Measurements from ENCODE around the gene ANKS1B. TPM values are rescaled to one million over a fixed set of nuclear protein-coding genes. Genes with fewer than 3 reads are reported as not detected.

ANKS1B gene
- total RNA-seq, 1 donor from 2014 or later: 11.3 TPM

GRCh38 chr12:99002731-99003130 is 982.0 kb downstream of the ANKS1B start:
- H3K27me3 Mint-ChIP-seq (ENCODE audit: unreplicated experiment): no peaks in the 10 kb centered on the region
- no peak overlapping the region for H3K4me3 Mint-ChIP-seq (ENCODE audit: unreplicated experiment)
- H3K36me3 Mint-ChIP-seq (ENCODE audit: unreplicated experiment): no peaks in the 10 kb centered on the region
- no peaks in the 10 kb centered on the region for H3K9me3 Mint-ChIP-seq (ENCODE audit: unreplicated experiment)
- no peak for DNase-seq
- TF ChIP-seq CTCF (IDR thresholded peaks at IDR 0.05; ENCODE audit: partially characterized antibody, unreplicated experiment): no peak
- H3K4me1 Mint-ChIP-seq (ENCODE audit: low read depth, unreplicated experiment): peaks cover 11% of the 10 kb centered on the region
- peak overlapping the region; percentile 23 for H3K27ac Mint-ChIP-seq (ENCODE audit: unreplicated experiment)

GRCh38 chr12:99002156-99002555 is 982.6 kb downstream of the ANKS1B start:
- no peak for TF ChIP-seq CTCF (IDR thresholded peaks at IDR 0.05; ENCODE audit: partially characterized antibody, unreplicated experiment)
- Mint-ChIP-seq H3K4me3 (ENCODE audit: unreplicated experiment) (no peak overlapping the region), H3K9me3 (ENCODE audit: unreplicated experiment) (no peaks in the 10 kb centered on the region), H3K27ac (ENCODE audit: unreplicated experiment) (no peak overlapping the region), H3K27me3 (ENCODE audit: unreplicated experiment) (no peaks in the 10 kb centered on the region), H3K4me1 (ENCODE audit: low read depth, unreplicated experiment) (peaks cover 11% of the 10 kb centered on the region), H3K36me3 (ENCODE audit: unreplicated experiment) (no peaks in the 10 kb centered on the region)
- DNase-seq: no peak

- no peaks in the 10 kb centered on the region for H3K36me3 Mint-ChIP-seq (ENCODE audit: unreplicated experiment)
Observed at GRCh38 chr12:98999559-98999958, 985.2 kb downstream of the ANKS1B start.

GRCh38 chr12:98998697-98999299 is 985.9 kb downstream of the ANKS1B start:
- no peak for DNase-seq
- H3K9me3 Mint-ChIP-seq (ENCODE audit: unreplicated experiment): no peaks in the 10 kb centered on the region
- H3K27ac Mint-ChIP-seq (ENCODE audit: unreplicated experiment): no peak overlapping the region

More at GRCh38 chr12:98999559-98999958, 985.2 kb downstream of the ANKS1B start:
- Mint-ChIP-seq H3K27ac (ENCODE audit: unreplicated experiment) (no peak overlapping the region), H3K9me3 (ENCODE audit: unreplicated experiment) (no peaks in the 10 kb centered on the region), H3K4me1 (ENCODE audit: low read depth, unreplicated experiment) (peaks cover 3% of the 10 kb centered on the region), H3K4me3 (ENCODE audit: unreplicated experiment) (no peak overlapping the region), H3K27me3 (ENCODE audit: unreplicated experiment) (no peaks in the 10 kb centered on the region)
- DNase-seq: no peak
- no peak for TF ChIP-seq CTCF (IDR thresholded peaks at IDR 0.05; ENCODE audit: partially characterized antibody, unreplicated experiment)

More at GRCh38 chr12:98998697-98999299, 985.9 kb downstream of the ANKS1B start:
- peak; percentile 83 for TF ChIP-seq CTCF (IDR thresholded peaks at IDR 0.05; ENCODE audit: partially characterized antibody, unreplicated experiment)
- Mint-ChIP-seq H3K4me1 (ENCODE audit: low read depth, unreplicated experiment) (peaks cover 3% of the 10 kb centered on the region), H3K27me3 (ENCODE audit: unreplicated experiment) (no peaks in the 10 kb centered on the region), H3K36me3 (ENCODE audit: unreplicated experiment) (no peaks in the 10 kb centered on the region), H3K4me3 (ENCODE audit: unreplicated experiment) (no peak overlapping the region)

All from glutamatergic neuron (in vitro differentiated cells).